ENCODE data around the gene PPIE.

PPIE gene

GRCh38 chr1:39808784-39809517, 70.3 kb downstream of the PPIE start:
- no peak for DNase-seq (ENCODE audit: low read depth)

- no peak for DNase-seq (ENCODE audit: low read depth)
These were observed 74.2 kb downstream of the PPIE start for GRCh38 chr1:39812913-39813312.
